ENCODE measurements around the gene PLXNA4.

PLXNA4 gene

GRCh38 chr7:132102391-132102790 is 473.9 kb downstream of the PLXNA4 start:
- no peak for DNase-seq

GRCh38 chr7:132100981-132101380 is 475.3 kb downstream of the PLXNA4 start:
- DNase-seq = no peak

GRCh38 chr7:132100483-132100882 is 475.8 kb downstream of the PLXNA4 start:
- DNase-seq = no peak

- no peak for DNase-seq
These were observed 477.1 kb downstream of the PLXNA4 start for GRCh38 chr7:132099163-132099562.

- no peak for DNase-seq
These were observed 477.9 kb downstream of the PLXNA4 start for GRCh38 chr7:132098327-132098726.

- DNase-seq = no peak
These were observed 478.6 kb downstream of the PLXNA4 start for GRCh38 chr7:132097550-132098134.

GRCh38 chr7:132095111-132095765 is 481.0 kb downstream of the PLXNA4 start:
- DNase-seq = no peak

- peak; percentile 60 for DNase-seq
These were observed 484.2 kb downstream of the PLXNA4 start for GRCh38 chr7:132092106-132092505.

GRCh38 chr7:132091706-132092105 is 484.6 kb downstream of the PLXNA4 start:
- no peak for DNase-seq

- no peak for DNase-seq
These were observed 485.8 kb downstream of the PLXNA4 start for GRCh38 chr7:132090444-132090843.

- no peak for DNase-seq
These were observed 486.9 kb downstream of the PLXNA4 start for GRCh38 chr7:132089356-132089755.

- DNase-seq = no peak
These were observed 488.8 kb downstream of the PLXNA4 start for GRCh38 chr7:132087421-132087820.

GRCh38 chr7:132084776-132085388 is 491.4 kb downstream of the PLXNA4 start:
- no peak for DNase-seq

GRCh38 chr7:132083537-132084123 is 492.6 kb downstream of the PLXNA4 start:
- no peak for DNase-seq

- no peak for DNase-seq
These were observed 493.1 kb downstream of the PLXNA4 start for GRCh38 chr7:132083126-132083525.

- no peak for DNase-seq
These were observed 493.9 kb downstream of the PLXNA4 start for GRCh38 chr7:132082394-132082793.

GRCh38 chr7:132081686-132082085 is 494.6 kb downstream of the PLXNA4 start:
- no peak for DNase-seq

- DNase-seq = no peak
These were observed 495.2 kb downstream of the PLXNA4 start for GRCh38 chr7:132080967-132081668.

GRCh38 chr7:132080467-132080866 is 495.8 kb downstream of the PLXNA4 start:
- no peak for DNase-seq

- no peak for DNase-seq
These were observed 497.2 kb downstream of the PLXNA4 start for GRCh38 chr7:132078891-132079735.

GRCh38 chr7:132077971-132078685 is 498.1 kb downstream of the PLXNA4 start:
- DNase-seq = no peak

Data from NCI-H345 (cell line).